Nephron progenitor cell (in vitro differentiated cells): ENCODE results near the gene PRR15L.
"Not testable (repeated sequence)": the region's sequence is repeated elsewhere in the genome, so short reads cannot be mapped to it uniquely, and the experiment has no call there.

Source experiments
- DNase-seq: peaks from one replicate; pipeline ENCODE4 v3.0.0; 2021
- H3K27ac Mint-ChIP-seq: 2 replicates; pipeline ENCODE4 v1.8.0; 2021; ENCODE audit warnings: mild to moderate bottlenecking, moderate library complexity, mixed read lengths
- H3K27me3 Mint-ChIP-seq: 2 replicates; pipeline ENCODE4 v1.8.0; 2021; ENCODE audit warnings: mild to moderate bottlenecking, low read depth, mixed read lengths; ENCODE audit not compliant: poor library complexity
- H3K36me3 Mint-ChIP-seq: 2 replicates; pipeline ENCODE4 v1.8.0; 2021; ENCODE audit warnings: low read depth, mixed read lengths
- H3K4me1 Mint-ChIP-seq: 2 replicates; pipeline ENCODE4 v1.8.0; 2021; ENCODE audit warnings: mixed read lengths
- H3K4me3 Mint-ChIP-seq: 2 replicates; pipeline ENCODE4 v1.8.0; 2021; ENCODE audit warnings: mild to moderate bottlenecking, moderate library complexity, mixed read lengths
- H3K9me3 Mint-ChIP-seq: 2 replicates; pipeline ENCODE4 v1.8.0; 2021; ENCODE audit warnings: mild to moderate bottlenecking, moderate library complexity, mixed read lengths
- TF ChIP-seq, protein P1 (sequence below): fragments of 200-600 bp; sonication (generic); IDR thresholded peaks from 2 replicates; pipeline ENCODE4 v1.5.0; 2021; ENCODE audit warnings: antibody characterized with exemption

PRR15L gene

DNA sequence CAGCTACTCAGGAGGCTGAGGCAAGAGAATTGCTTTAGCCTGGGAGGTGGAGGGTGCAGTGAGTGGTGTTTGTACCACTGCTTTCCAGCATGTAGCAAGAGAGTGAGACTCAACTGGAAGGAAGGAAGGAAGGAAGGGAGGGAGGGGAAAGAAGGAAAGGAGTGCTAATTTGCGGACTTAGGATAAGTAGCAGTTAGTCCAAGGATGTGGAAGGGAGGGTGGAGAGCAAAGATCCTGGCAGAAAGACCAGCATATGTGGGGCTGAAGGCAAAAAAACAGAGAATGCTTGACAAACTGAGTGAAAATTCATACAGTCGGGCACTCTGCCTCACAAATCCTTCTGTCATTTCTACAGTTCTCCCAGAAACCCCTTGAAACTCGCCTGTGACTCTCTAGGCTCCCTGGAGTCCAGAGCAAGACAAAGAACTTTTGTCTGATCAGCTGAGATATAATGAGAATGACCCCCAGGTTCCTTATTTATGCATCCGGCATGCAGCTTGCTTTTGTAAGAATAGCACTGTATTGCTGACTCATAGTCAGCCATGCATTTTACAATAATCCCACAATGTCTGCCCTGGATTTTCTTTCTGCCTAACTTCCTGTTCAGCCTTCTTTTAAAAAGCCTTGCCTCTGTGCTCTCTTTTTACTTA is 44.7 kb upstream of the PRR15L start:
- DNase-seq, result no peak
- Mint-ChIP-seq H3K9me3 (no peaks in the 10 kb centered on the region), H3K36me3 (no peaks in the 10 kb centered on the region), H3K4me1 (peaks cover 77% of the 10 kb centered on the region), H3K4me3 (no peak overlapping the region), H3K27me3 (peaks cover 10% of the 10 kb centered on the region), H3K27ac (peak overlapping the region; percentile 79)
- TF ChIP-seq, protein P1, sequence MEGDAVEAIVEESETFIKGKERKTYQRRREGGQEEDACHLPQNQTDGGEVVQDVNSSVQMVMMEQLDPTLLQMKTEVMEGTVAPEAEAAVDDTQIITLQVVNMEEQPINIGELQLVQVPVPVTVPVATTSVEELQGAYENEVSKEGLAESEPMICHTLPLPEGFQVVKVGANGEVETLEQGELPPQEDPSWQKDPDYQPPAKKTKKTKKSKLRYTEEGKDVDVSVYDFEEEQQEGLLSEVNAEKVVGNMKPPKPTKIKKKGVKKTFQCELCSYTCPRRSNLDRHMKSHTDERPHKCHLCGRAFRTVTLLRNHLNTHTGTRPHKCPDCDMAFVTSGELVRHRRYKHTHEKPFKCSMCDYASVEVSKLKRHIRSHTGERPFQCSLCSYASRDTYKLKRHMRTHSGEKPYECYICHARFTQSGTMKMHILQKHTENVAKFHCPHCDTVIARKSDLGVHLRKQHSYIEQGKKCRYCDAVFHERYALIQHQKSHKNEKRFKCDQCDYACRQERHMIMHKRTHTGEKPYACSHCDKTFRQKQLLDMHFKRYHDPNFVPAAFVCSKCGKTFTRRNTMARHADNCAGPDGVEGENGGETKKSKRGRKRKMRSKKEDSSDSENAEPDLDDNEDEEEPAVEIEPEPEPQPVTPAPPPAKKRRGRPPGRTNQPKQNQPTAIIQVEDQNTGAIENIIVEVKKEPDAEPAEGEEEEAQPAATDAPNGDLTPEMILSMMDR, result no peak

DNA sequence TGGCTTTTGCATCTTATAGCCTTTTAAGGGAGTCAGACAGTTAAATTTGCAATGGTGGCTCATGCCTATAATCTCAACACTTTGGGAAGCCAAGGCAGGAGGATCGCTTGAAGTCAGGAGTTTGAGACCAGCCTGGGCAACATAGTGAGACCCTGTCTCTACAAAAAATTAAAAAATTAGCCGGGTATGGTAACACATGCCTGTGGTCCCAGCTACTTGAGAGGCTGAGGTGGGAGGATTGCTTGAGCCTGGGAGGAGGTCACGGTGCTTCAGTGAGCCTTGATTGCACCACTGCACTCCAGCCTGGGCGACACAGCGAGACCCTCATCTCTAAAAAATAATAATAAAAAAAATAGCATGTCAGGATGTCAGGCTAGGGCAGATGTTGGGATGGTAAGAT is 44.0 kb upstream of the PRR15L start:
- not testable (repeated sequence) for H3K4me3 Mint-ChIP-seq, DNase-seq, H3K27me3 Mint-ChIP-seq, H3K9me3 Mint-ChIP-seq, H3K27ac Mint-ChIP-seq, H3K36me3 Mint-ChIP-seq
- H3K4me1 Mint-ChIP-seq, result peaks cover 74% of the 10 kb centered on the region

DNA sequence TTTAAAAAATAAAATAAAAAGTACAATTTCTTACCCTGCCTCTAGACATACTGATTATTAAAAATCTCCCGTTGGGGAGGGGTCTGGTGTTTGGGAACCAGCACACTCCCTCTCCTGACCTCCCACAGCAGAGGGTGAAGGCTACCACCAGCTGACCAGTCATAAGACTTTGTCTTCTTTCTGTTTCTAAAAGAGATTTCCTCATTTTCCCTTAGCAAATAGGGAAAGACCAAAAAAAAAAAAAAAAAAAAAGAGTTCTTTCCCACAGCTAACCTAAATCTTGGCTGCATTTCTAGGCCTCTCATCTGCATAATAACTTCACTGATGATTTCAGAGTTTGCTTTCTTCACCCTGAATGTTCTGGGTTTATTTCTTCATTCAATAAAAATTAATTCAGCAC is 43.5 kb upstream of the PRR15L start:
- H3K4me3 Mint-ChIP-seq, result no peak overlapping the region
- no peaks in the 10 kb centered on the region for H3K36me3 Mint-ChIP-seq
- H3K27ac Mint-ChIP-seq, result no peak overlapping the region
- no peak for DNase-seq
- peaks cover 14% of the 10 kb centered on the region for H3K27me3 Mint-ChIP-seq
- TF ChIP-seq, protein P1, result no peak
- H3K4me1 Mint-ChIP-seq, result peaks cover 75% of the 10 kb centered on the region
- no peaks in the 10 kb centered on the region for H3K9me3 Mint-ChIP-seq

DNA sequence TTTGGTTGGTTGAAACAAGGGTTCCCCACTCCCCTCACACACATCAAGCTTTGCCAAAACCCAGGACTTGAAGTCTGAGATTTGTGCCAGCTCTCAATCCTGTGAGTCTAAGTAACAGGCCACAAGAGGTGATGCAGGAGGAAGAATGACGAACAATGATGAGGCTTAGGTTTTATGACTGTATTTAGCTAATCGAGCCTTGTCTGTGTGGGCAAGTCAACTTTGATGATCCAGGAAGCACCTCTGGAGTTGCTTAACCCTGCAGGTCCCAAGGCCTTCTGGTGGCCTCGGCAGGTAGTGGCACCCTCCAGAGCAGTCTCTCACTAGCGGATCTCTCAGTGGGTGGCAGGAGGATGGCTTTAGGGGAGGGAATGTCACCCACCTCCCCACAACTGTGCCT is 41.9 kb upstream of the PRR15L start:
- Mint-ChIP-seq H3K4me1 (peaks cover 75% of the 10 kb centered on the region), H3K36me3 (no peaks in the 10 kb centered on the region), H3K27me3 (peaks cover 14% of the 10 kb centered on the region), H3K27ac (no peak overlapping the region), H3K9me3 (no peaks in the 10 kb centered on the region), H3K4me3 (peak overlapping the region; percentile 24)
- TF ChIP-seq, protein P1, result no peak
- no peak for DNase-seq

DNA sequence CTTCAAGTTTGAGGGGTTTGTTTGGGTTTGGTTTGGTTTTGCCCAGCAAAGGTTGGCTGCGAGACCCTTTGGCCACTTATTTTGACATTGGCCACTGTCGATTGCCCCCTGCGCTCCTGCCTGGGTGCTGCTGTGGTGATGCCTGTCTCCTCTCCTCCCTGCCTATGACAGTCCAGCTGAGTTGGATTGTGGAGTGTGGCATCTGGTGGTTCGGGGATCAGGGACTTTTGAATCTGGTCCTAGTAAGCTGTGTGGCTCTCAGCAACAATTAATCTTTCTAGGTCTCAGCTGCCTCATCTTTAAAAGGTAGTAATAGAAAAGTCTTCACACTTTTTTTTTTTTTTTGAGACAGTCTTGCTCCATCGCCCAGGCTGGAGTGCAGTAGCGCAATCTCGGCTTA is 40.4 kb upstream of the PRR15L start:
- H3K36me3 Mint-ChIP-seq, result no peaks in the 10 kb centered on the region
- no peaks in the 10 kb centered on the region for H3K9me3 Mint-ChIP-seq
- TF ChIP-seq, protein P1, result no peak
- no peak overlapping the region for H3K4me3 Mint-ChIP-seq
- peaks cover 75% of the 10 kb centered on the region for H3K4me1 Mint-ChIP-seq
- H3K27ac Mint-ChIP-seq, result no peak overlapping the region
- DNase-seq, result no peak
- H3K27me3 Mint-ChIP-seq, result peaks cover 17% of the 10 kb centered on the region

DNA sequence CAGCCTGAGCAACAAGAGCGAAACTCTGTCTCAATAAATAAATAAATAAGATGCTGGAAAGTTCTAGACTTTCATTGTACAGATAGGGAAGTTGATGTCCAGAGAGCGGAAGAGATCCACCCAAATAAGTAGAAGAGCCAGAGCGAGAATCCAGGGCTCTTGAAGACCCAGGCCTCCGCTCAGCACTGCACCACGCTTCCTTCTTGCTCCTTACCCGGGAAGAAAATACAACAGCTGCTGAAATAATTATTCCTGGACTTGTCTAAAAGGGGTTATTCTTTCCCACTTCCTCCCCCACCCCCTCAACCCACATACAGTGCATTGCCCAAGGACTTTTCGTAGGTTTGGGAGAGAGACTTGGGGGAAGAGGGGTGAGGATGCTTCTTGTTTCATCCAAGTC is 39.9 kb upstream of the PRR15L start:
- H3K36me3 Mint-ChIP-seq, result no peaks in the 10 kb centered on the region
- peaks cover 75% of the 10 kb centered on the region for H3K4me1 Mint-ChIP-seq
- TF ChIP-seq, protein P1, result no peak
- no peak overlapping the region for H3K27ac Mint-ChIP-seq
- H3K27me3 Mint-ChIP-seq, result peaks cover 17% of the 10 kb centered on the region
- DNase-seq, result no peak
- no peaks in the 10 kb centered on the region for H3K9me3 Mint-ChIP-seq
- no peak overlapping the region for H3K4me3 Mint-ChIP-seq
